HCT116 (cell line): ENCODE data around the gene DQX1.

Experiments
- EZH2 ChIP-seq: fragments of 200-600 bp; sonication (generic); IDR thresholded peaks from 2 replicates; pipeline ENCODE4 v1.6.1; 2017; ENCODE audit warnings: antibody characterized with exemption, mixed run types
- POLR2A ChIP-seq: IDR thresholded peaks from 2 replicates; pipeline ENCODE4 v1.7.0; 2011; ENCODE audit warnings: borderline replicate concordance; ENCODE audit not compliant: insufficient read depth, insufficient read length; ENCODE audit errors: extremely low read depth
- POLR2AphosphoS5 ChIP-seq: IDR thresholded peaks from 2 replicates; pipeline ENCODE4 v1.6.1; 2011; ENCODE audit warnings: mild to moderate bottlenecking, low read depth, low read length, moderate library complexity
- RAD21 ChIP-seq: IDR thresholded peaks from 2 replicates; pipeline ENCODE4 v1.6.1; 2012; ENCODE audit warnings: low read depth, mild to moderate bottlenecking
- SP1 ChIP-seq: IDR thresholded peaks from 2 replicates; pipeline ENCODE4 v1.6.1; 2012; ENCODE audit warnings: low read depth
- TCF7L2 ChIP-seq: IDR thresholded peaks from 2 replicates; pipeline ENCODE4 v1.7.0; 2011; ENCODE audit warnings: borderline replicate concordance, inconsistent platforms; ENCODE audit not compliant: insufficient read depth, insufficient read length; ENCODE audit errors: extremely low read depth
- ZFX ChIP-seq: fragments of 450-650 bp; IDR thresholded peaks from 2 replicates; pipeline ENCODE4 v1.6.1; 2017
- ZNF274 ChIP-seq: fragments of 200-500 bp; sonication (Bioruptor generic); IDR thresholded peaks from 2 replicates; pipeline ENCODE4 v1.6.1; 2014; ENCODE audit warnings: mild to moderate bottlenecking, low read depth, low read length, inconsistent platforms
- TF ChIP-seq, protein P1 (sequence below), 3 experiments: fragments of 200-600 bp in 1 of 3; sonication (generic) in 1 of 3; IDR thresholded peaks in 2 of 3; conservative IDR thresholded peaks in 1 of 3; 2 replicates each; pipeline ENCODE4 v1.5.1; 2012 to 2017; ENCODE audit warnings: low read depth in 2 of 3, low read length in 2 of 3, antibody characterized with exemption in 1 of 3, borderline replicate concordance in 1 of 3, control low read depth in 1 of 3, mild to moderate bottlenecking in 1 of 3, mixed read lengths in 1 of 3, mixed run types in 1 of 3, moderate library complexity in 1 of 3; ENCODE audit not compliant: insufficient read depth in 1 of 3

GRCh38 chr2:74486141-74486540, 39.9 kb downstream of the DQX1 start:
- TF ChIP-seq EZH2 (no peak), POLR2A (no peak), POLR2AphosphoS5 (no peak), TCF7L2 (no peak), SP1 (no peak), ZNF274 (no peak), RAD21 (no peak), ZFX (no peak)
- TF ChIP-seq, protein P1, sequence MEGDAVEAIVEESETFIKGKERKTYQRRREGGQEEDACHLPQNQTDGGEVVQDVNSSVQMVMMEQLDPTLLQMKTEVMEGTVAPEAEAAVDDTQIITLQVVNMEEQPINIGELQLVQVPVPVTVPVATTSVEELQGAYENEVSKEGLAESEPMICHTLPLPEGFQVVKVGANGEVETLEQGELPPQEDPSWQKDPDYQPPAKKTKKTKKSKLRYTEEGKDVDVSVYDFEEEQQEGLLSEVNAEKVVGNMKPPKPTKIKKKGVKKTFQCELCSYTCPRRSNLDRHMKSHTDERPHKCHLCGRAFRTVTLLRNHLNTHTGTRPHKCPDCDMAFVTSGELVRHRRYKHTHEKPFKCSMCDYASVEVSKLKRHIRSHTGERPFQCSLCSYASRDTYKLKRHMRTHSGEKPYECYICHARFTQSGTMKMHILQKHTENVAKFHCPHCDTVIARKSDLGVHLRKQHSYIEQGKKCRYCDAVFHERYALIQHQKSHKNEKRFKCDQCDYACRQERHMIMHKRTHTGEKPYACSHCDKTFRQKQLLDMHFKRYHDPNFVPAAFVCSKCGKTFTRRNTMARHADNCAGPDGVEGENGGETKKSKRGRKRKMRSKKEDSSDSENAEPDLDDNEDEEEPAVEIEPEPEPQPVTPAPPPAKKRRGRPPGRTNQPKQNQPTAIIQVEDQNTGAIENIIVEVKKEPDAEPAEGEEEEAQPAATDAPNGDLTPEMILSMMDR (IDR thresholded peaks at IDR 0.05 in 2 of 3, conservative IDR thresholded peaks at IDR 0.05 in 1 of 3; ENCODE audit: borderline replicate concordance in 1 of 3, insufficient read depth in 1 of 3, low read depth in 2 of 3, low read length in 2 of 3): no peak
